Measurements from ENCODE around the gene ERICH4. TPM values are rescaled to one million over a fixed set of nuclear protein-coding genes. Genes with fewer than 3 reads are reported as not detected.

ERICH4 gene
- total and polyA plus RNA-seq, 2 of the 13 experiments (the other 11 are each of a cell fraction or from before 2014, with no cell fraction given) = 0.40 to 0.64 TPM

DNA sequence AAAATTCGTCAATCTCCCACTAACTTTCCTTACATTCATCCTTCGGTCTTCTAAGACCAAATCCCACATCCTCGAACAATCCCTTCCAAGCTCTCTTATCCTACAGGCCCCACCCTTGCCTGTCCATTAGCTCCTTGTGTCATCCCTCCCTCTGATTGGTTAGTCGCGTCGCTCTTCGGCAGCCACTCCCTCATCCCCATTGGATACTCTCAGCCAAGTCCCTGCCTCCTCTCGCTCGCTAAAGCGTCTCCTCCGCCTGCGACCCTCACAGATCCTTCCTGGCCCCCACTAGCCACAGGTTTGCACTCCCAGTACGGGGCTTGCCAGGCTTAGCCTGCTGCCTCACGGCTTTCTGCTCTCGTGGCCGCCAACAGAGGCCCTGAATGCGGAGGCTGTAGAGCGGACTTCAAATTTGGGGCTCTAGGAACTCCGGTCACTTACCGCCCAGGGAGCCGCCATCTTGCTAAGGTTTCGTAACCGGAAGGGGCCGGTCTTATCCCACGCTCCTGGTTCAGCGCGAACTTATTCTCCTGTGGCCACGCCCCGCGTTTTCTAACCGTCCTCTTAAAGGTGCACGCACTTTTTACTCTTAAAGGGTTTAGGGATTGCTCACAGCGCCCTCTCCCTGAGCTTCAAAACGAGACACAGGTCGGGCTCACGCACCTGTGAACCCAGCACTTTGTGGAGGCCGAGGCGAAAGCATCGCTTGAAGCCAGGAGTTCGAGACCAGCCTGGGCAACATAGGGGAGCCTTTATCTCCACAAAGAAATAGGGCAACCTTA lies 3.3 kb upstream of the ERICH4 start, which contains the start of gene DMAC2 (continued):
- TF ChIP-seq PAWR (CRISPR knock-in tag; IDR thresholded peaks at IDR 0.05; ENCODE audit: borderline replicate concordance) (no peak), NFIC (IDR thresholded peaks at IDR 0.05; ENCODE audit: low read length) (no peak), ZNF512B (CRISPR knock-in tag; IDR thresholded peaks at IDR 0.05; ENCODE audit: borderline replicate concordance) (no peak), ZBTB3 (CRISPR knock-in tag; IDR thresholded peaks at IDR 0.05; ENCODE audit: borderline replicate concordance, low read depth) (0 out of 2 replicates have a peak, but pooled peaks have one; percentile 86), ZBTB4 (CRISPR knock-in tag; IDR thresholded peaks at IDR 0.05; ENCODE audit: borderline replicate concordance) (0 out of 2 replicates have a peak, but pooled peaks have one; percentile 23), YEATS4 (CRISPR knock-in tag; IDR thresholded peaks at IDR 0.05; ENCODE audit: borderline replicate concordance) (peak; percentile 37; the same call in 1 of the 2 replicates), ZFX (CRISPR knock-in tag; IDR thresholded peaks at IDR 0.05; ENCODE audit: low read depth) (peak; percentile 75), ERF (CRISPR knock-in tag; IDR thresholded peaks at IDR 0.05) (peak; percentile 87; the same call in 1 of the 2 replicates), SALL2 (CRISPR knock-in tag; IDR thresholded peaks at IDR 0.05) (peak; percentile 61; the same call in 1 of the 2 replicates), ZNF343 (CRISPR knock-in tag; IDR thresholded peaks at IDR 0.05) (0 out of 2 replicates have a peak, but pooled peaks have one; percentile 41), RBFOX2 (IDR thresholded peaks at IDR 0.05; ENCODE audit: low read depth, low read length) (peak; percentile 70), ZNF230 (CRISPR knock-in tag; IDR thresholded peaks at IDR 0.05) (0 out of 2 replicates have a peak, but pooled peaks have one; percentile 65), TARDBP (CRISPR knock-in tag; IDR thresholded peaks at IDR 0.05) (peak; percentile 62; the same call in 1 of the 2 replicates), ZNF703 (CRISPR knock-in tag; IDR thresholded peaks at IDR 0.05; ENCODE audit: borderline replicate concordance) (no peak), MTF1 (CRISPR knock-in tag; IDR thresholded peaks at IDR 0.05) (no peak), KMT2A (CRISPR knock-in tag; IDR thresholded peaks at IDR 0.05) (peak; percentile 50; the same call in 1 of the 2 replicates), KDM2A (CRISPR knock-in tag; IDR thresholded peaks at IDR 0.05; ENCODE audit: borderline replicate concordance, low read depth) (peak; percentile 92), RORA (CRISPR knock-in tag; IDR thresholded peaks at IDR 0.05) (no peak)
- TF ChIP-seq, protein P1, sequence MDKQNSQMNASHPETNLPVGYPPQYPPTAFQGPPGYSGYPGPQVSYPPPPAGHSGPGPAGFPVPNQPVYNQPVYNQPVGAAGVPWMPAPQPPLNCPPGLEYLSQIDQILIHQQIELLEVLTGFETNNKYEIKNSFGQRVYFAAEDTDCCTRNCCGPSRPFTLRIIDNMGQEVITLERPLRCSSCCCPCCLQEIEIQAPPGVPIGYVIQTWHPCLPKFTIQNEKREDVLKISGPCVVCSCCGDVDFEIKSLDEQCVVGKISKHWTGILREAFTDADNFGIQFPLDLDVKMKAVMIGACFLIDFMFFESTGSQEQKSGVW (CRISPR knock-in tag; IDR thresholded peaks at IDR 0.05; ENCODE audit: borderline replicate concordance) = no peak
- TF ChIP-seq, protein P2, sequence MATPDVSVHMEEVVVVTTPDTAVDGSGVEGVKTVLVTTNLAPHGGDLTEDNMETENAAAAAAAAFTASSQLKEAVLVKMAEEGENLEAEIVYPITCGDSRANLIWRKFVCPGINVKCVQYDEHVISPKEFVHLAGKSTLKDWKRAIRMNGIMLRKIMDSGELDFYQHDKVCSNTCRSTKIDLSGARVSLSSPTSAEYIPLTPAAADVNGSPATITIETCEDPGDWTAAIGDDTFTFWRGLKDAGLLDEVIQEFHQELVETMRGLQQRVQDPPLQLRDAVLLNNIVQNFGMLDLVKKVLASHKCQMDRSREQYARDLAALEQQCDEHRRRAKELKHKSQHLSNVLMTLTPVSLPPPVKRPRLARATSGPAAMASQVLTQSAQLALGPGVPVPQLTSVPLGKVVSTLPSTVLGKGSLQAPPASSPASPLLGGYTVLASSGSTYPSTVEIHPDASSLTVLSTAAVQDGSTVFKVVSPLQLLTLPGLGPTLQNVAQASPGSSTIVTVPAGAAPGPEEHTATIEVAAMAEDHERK (CRISPR knock-in tag; IDR thresholded peaks at IDR 0.05; ENCODE audit: low read depth) = no peak; the same call in 1 of the 2 replicates

All from HepG2 (cell line).